Esophagus muscularis mucosa (tissue), 4 donors: ENCODE measurements around the gene TRPM3. TPM values are rescaled to one million over a fixed set of nuclear protein-coding genes. Genes with fewer than 3 reads are reported as not detected.

ENCODE experiments used
- DNase-seq: peaks from one replicate; pipeline ENCODE4 v3.0.0-alpha.2; 2017; ENCODE audit errors: extremely low spot score
- H3K27ac ChIP-seq, 4 donors: fragments of 200-600 bp; sonication (generic); replicated peaks in 1 of 4; 1 replicate in 3 of 4; 2 replicates in 1 of 4; pipeline ENCODE4 v1.5.1; 2016 to 2019; ENCODE audit warnings: mild to moderate bottlenecking in 1 of 4
- H3K27me3 ChIP-seq, 4 donors: fragments of 200-600 bp; sonication (generic); one replicate each; pipeline versions ENCODE4 v1.5.1 to v1.6.0; 2016 to 2019
- H3K36me3 ChIP-seq, 4 donors: fragments of 200-600 bp; sonication (generic); one replicate each; pipeline ENCODE4 v1.5.1; 2016 to 2019
- H3K4me1 ChIP-seq, 4 donors: fragments of 200-600 bp; sonication (generic); one replicate each; pipeline ENCODE4 v1.5.1; 2016 to 2019
- H3K4me3 ChIP-seq, 4 donors: fragments of 200-600 bp; sonication (generic); 1 replicate in 2 of 4; 2 replicates in 2 of 4; pipeline ENCODE4 v1.5.1; 2016 to 2019; ENCODE audit warnings: mild to moderate bottlenecking in 4 of 4, moderate library complexity in 1 of 4
- H3K9me3 ChIP-seq, 4 donors: fragments of 200-600 bp; sonication (generic); 1 replicate in 3 of 4; 2 replicates in 1 of 4; pipeline ENCODE4 v1.5.1; 2016 to 2019
- EP300 ChIP-seq: sonication (generic); formaldehyde crosslinking; IDR thresholded peaks from one replicate; pipeline ENCODE4 v1.6.1; 2017; ENCODE audit warnings: antibody characterized with exemption
- POLR2A ChIP-seq: fragments of 450-650 bp; IDR thresholded peaks from one replicate; pipeline ENCODE4 v1.6.1; 2017; ENCODE audit warnings: antibody characterized with exemption, moderate library complexity, mild to moderate bottlenecking, low read depth
- POLR2AphosphoS5 ChIP-seq, 2 donors: sonication (generic); formaldehyde crosslinking; IDR thresholded peaks; one replicate each; pipeline ENCODE4 v1.6.1; 2017; ENCODE audit warnings: antibody characterized with exemption in 2 of 2
- WGBS: methylation state at CpG from one replicate; pipeline ENCODE4 v1.1.5; 2018; 5-methylcytosine and 5-hydroxymethylcytosine counted together
- intact Hi-C: fragments of 100-400 bp; cut with DNase I; formaldehyde crosslinking; loops from one replicate; pipeline ENCODE4 v1.15.1; 2023
- total RNA-seq, 4 donors: library from RNA; depleted of rRNA; stranded (reverse); fragments of >200 nt; gene quantifications; one replicate each; pipeline versions ENCODE4 v1.1.0 to v1.2.1, GENCODE V29; 2016
- TF ChIP-seq, protein P1 (sequence below), 3 experiments: fragments of 200-600 bp in 2 of 3; fragments of 450-650 bp in 1 of 3; sonication (generic) in 2 of 3; IDR thresholded peaks; one replicate each; pipeline ENCODE4 v1.5.1; 2017 to 2019; ENCODE audit warnings: antibody characterized with exemption in 3 of 3, mild to moderate bottlenecking in 2 of 3, moderate library complexity in 1 of 3

Gene TRPM3
- total RNA-seq, 4 donors from 2014 or later = 0.13 to 0.17 TPM; not detected in 2

- Histone ChIP-seq H3K9me3 (no peaks in the 10 kb centered on the region), H3K4me1 (no peaks in the 10 kb centered on the region), H3K36me3 (no peaks in the 10 kb centered on the region), H3K27ac (no peak overlapping the region), H3K4me3 (no peak overlapping the region), H3K27me3 (no peaks in the 10 kb centered on the region)
- DNase-seq = no peak
- WGBS = 81% methylated on average over 1 of the region's 1 CpG
- intact Hi-C loops = no loop called here
- TF ChIP-seq POLR2AphosphoS5 (IDR thresholded peaks at IDR 0.05) (no peak), POLR2A (no peak), EP300 (no peak)
- TF ChIP-seq, protein P1, sequence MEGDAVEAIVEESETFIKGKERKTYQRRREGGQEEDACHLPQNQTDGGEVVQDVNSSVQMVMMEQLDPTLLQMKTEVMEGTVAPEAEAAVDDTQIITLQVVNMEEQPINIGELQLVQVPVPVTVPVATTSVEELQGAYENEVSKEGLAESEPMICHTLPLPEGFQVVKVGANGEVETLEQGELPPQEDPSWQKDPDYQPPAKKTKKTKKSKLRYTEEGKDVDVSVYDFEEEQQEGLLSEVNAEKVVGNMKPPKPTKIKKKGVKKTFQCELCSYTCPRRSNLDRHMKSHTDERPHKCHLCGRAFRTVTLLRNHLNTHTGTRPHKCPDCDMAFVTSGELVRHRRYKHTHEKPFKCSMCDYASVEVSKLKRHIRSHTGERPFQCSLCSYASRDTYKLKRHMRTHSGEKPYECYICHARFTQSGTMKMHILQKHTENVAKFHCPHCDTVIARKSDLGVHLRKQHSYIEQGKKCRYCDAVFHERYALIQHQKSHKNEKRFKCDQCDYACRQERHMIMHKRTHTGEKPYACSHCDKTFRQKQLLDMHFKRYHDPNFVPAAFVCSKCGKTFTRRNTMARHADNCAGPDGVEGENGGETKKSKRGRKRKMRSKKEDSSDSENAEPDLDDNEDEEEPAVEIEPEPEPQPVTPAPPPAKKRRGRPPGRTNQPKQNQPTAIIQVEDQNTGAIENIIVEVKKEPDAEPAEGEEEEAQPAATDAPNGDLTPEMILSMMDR (IDR thresholded peaks at IDR 0.05) = no peak
These were observed 332.3 kb downstream of the TRPM3 start for GRCh38 chr9:70789086-70789485.

- WGBS = 61% methylated on average over 2 of the region's 2 CpGs
- no peak for DNase-seq
- no peak overlapping the region for H3K4me3 ChIP-seq
- no peaks in the 10 kb centered on the region for H3K36me3 ChIP-seq
- no peak overlapping the region for H3K27ac ChIP-seq
- H3K4me1 ChIP-seq = no peaks in the 10 kb centered on the region
- intact Hi-C loops = no loop called here
- TF ChIP-seq POLR2A (no peak), EP300 (no peak), POLR2AphosphoS5 (IDR thresholded peaks at IDR 0.05) (no peak)
- TF ChIP-seq, protein P1 (IDR thresholded peaks at IDR 0.05) = no peak
- no peaks in the 10 kb centered on the region for H3K9me3 ChIP-seq
- H3K27me3 ChIP-seq = no peaks in the 10 kb centered on the region
These were observed 337.0 kb downstream of the TRPM3 start for GRCh38 chr9:70784456-70784855.

- TF ChIP-seq POLR2A (no peak), EP300 (no peak), POLR2AphosphoS5 (IDR thresholded peaks at IDR 0.05) (no peak)
- TF ChIP-seq, protein P1 (IDR thresholded peaks at IDR 0.05) = no peak
- 79% methylated on average over 3 of the region's 3 CpGs for WGBS
- Histone ChIP-seq H3K4me1 (no peaks in the 10 kb centered on the region), H3K4me3 (no peak overlapping the region), H3K27ac (no peak overlapping the region), H3K9me3 (no peaks in the 10 kb centered on the region), H3K27me3 (no peaks in the 10 kb centered on the region), H3K36me3 (no peaks in the 10 kb centered on the region)
- intact Hi-C loops = no loop called here
- no peak for DNase-seq
These were observed 342.9 kb downstream of the TRPM3 start for GRCh38 chr9:70778568-70778967.

- no peaks in the 10 kb centered on the region for H3K27me3 ChIP-seq
- H3K4me3 ChIP-seq = no peak overlapping the region
- intact Hi-C loops = no loop called here
- no peak for DNase-seq
- H3K36me3 ChIP-seq = no peaks in the 10 kb centered on the region
- H3K27ac ChIP-seq = no peak overlapping the region
- no peaks in the 10 kb centered on the region for H3K4me1 ChIP-seq
- TF ChIP-seq, protein P1 (IDR thresholded peaks at IDR 0.05) = no peak
- TF ChIP-seq POLR2A (no peak), POLR2AphosphoS5 (IDR thresholded peaks at IDR 0.05) (no peak), EP300 (no peak)
- 71% methylated on average over 5 of the region's 5 CpGs for WGBS
- no peaks in the 10 kb centered on the region for H3K9me3 ChIP-seq
These were observed 347.8 kb downstream of the TRPM3 start for GRCh38 chr9:70773579-70773978.

GRCh38 chr9:70772601-70773000 is 348.8 kb downstream of the TRPM3 start:
- Histone ChIP-seq H3K36me3 (no peaks in the 10 kb centered on the region), H3K27me3 (no peaks in the 10 kb centered on the region), H3K27ac (no peak overlapping the region), H3K4me3 (no peak overlapping the region), H3K4me1 (no peaks in the 10 kb centered on the region), H3K9me3 (no peaks in the 10 kb centered on the region)
- intact Hi-C loops = no loop called here
- TF ChIP-seq POLR2A (no peak), POLR2AphosphoS5 (IDR thresholded peaks at IDR 0.05) (no peak), EP300 (no peak)
- TF ChIP-seq, protein P1 (IDR thresholded peaks at IDR 0.05) = no peak
- WGBS = 68% methylated on average over 3 of the region's 3 CpGs
- DNase-seq = no peak
